SH-SY5Y (cell line): ENCODE results near the gene S100P.

ENCODE experiments used
- GATA2 ChIP-seq: IDR thresholded peaks from 2 replicates; pipeline ENCODE4 v1.6.1; 2011; ENCODE audit warnings: mild to moderate bottlenecking, low read depth, low read length
- GATA3 ChIP-seq: IDR thresholded peaks from 2 replicates; pipeline ENCODE4 v1.6.1; 2011; ENCODE audit warnings: low read depth, mild to moderate bottlenecking, low read length, moderate library complexity

- no peak for TF ChIP-seq GATA2
- TF ChIP-seq GATA3: no peak
Measured at GRCh38 chr4:6728320-6729029, 34.8 kb downstream of the S100P start.
